UCSD-AML1 (cell line): ENCODE data around the gene SRGAP1.

Experiments used
- DNase-seq: peaks from one replicate; lab custom pipeline; 2025; ENCODE audit not compliant: unreplicated experiment; lab: John Stamatoyannopoulos, UW

Gene SRGAP1

GRCh38 chr12:64080319-64081007 is 236.0 kb downstream of the SRGAP1 start:
- no peak for DNase-seq

- no peak for DNase-seq
These were observed 236.5 kb downstream of the SRGAP1 start for GRCh38 chr12:64081008-64081404.

GRCh38 chr12:64082116-64082515 is 237.6 kb downstream of the SRGAP1 start:
- no peak for DNase-seq

- DNase-seq: no peak
These were observed 238.4 kb downstream of the SRGAP1 start for GRCh38 chr12:64082866-64083268.

GRCh38 chr12:64083285-64084210 is 239.0 kb downstream of the SRGAP1 start:
- DNase-seq: no peak

- no peak for DNase-seq
These were observed 240.7 kb downstream of the SRGAP1 start for GRCh38 chr12:64085154-64085553.

- no peak for DNase-seq
These were observed 241.5 kb downstream of the SRGAP1 start for GRCh38 chr12:64085996-64086395.

GRCh38 chr12:64086946-64087345 is 242.4 kb downstream of the SRGAP1 start:
- no peak for DNase-seq

- no peak for DNase-seq
These were observed 243.3 kb downstream of the SRGAP1 start for GRCh38 chr12:64087761-64088160.

- no peak for DNase-seq
These were observed 244.2 kb downstream of the SRGAP1 start for GRCh38 chr12:64088431-64089349.

GRCh38 chr12:64090047-64090446 is 245.5 kb downstream of the SRGAP1 start:
- DNase-seq: no peak

GRCh38 chr12:64091186-64091585 is 246.7 kb downstream of the SRGAP1 start:
- DNase-seq: no peak

- DNase-seq: no peak
These were observed 248.2 kb downstream of the SRGAP1 start for GRCh38 chr12:64092507-64093196.

- DNase-seq: no peak
These were observed 249.2 kb downstream of the SRGAP1 start for GRCh38 chr12:64093689-64094088.

GRCh38 chr12:64097366-64098105 is 253.0 kb downstream of the SRGAP1 start:
- DNase-seq: no peak

GRCh38 chr12:64098709-64099354 is 254.3 kb downstream of the SRGAP1 start:
- no peak for DNase-seq

GRCh38 chr12:64099397-64099796 is 254.9 kb downstream of the SRGAP1 start:
- DNase-seq: no peak

GRCh38 chr12:64102339-64102738 is 257.8 kb downstream of the SRGAP1 start:
- DNase-seq: no peak
